K562 (cell line): ENCODE measurements around the gene LRPAP1. TPM values are rescaled to one million over a fixed set of nuclear protein-coding genes. Genes with fewer than 3 reads are reported as not detected.

Source experiments
- ATAC-seq: fragments of 200-7000 bp; cut with Tn5 transposase; 3 replicates; pipeline ENCODE4 v1.9.1; 2020; ENCODE audit warnings: moderate library complexity
- BruUV-seq: library from RNA; stranded (reverse); fragments of 400-500 nt; replicated peaks from 2 replicates; lab custom pipeline; 2021; lab: Mats Ljungman, UMichigan
- CTCF ChIA-PET: fragments of 300-600 bp; formaldehyde crosslinking; extraction: SDS; loops from one replicate; lab custom pipeline; 2021; ENCODE audit warnings: low intra/inter-chr PET ratio; lab: Yijun Ruan, JAX
- POLR2A ChIA-PET: fragments of 300-600, 350-650 bp; sonication (Branson Sonifier 250); formaldehyde crosslinking; extraction: SDS; loops from one replicate; lab custom pipeline; 2021; ENCODE audit warnings: antibody characterized with exemption, inconsistent platforms; lab: Yijun Ruan, JAX
- DNase-seq, 4 experiments: peaks; one replicate each; pipeline versions ENCODE4 v3.0.0 to v3.0.0-alpha.2; 2011 to 2018; ENCODE audit warnings: low spot score in 3 of 4, mixed read lengths in 3 of 4; ENCODE audit errors: extremely low read depth in 1 of 4
- FAIRE-seq: peaks from 2 replicates; lab custom pipeline; 2011; peaks lifted over from hg19 to GRCh38; lab: Jason Lieb, UNC
- H2AFZ ChIP-seq: 2 replicates; pipeline ENCODE4 v1.6.0; 2011; ENCODE audit warnings: low read depth, low read length, control low read depth, inconsistent platforms
- H3K27ac ChIP-seq: fragments of 200-600 bp; 3 replicates; pipeline ENCODE4 v1.8.0; 2011; ENCODE audit warnings: low read depth, mild to moderate bottlenecking, control low read depth, inconsistent platforms, low read length, moderate library complexity, mixed read lengths; ENCODE audit errors: extremely low read depth
- H3K27me3 ChIP-seq, 2 experiments: fragments of 300-600 bp in 1 of 2; 2 replicates in 1 of 2; 3 replicates in 1 of 2; pipeline versions ENCODE4 v1.6.0 to v1.8.0; 2011; ENCODE audit warnings: inconsistent platforms in 2 of 2, low read length in 2 of 2, mild to moderate bottlenecking in 1 of 2, mixed read lengths in 1 of 2, moderate library complexity in 1 of 2; ENCODE audit not compliant: control insufficient read depth in 2 of 2, insufficient read depth in 2 of 2
- H3K36me3 ChIP-seq: fragments of 300-600 bp; 3 replicates; pipeline ENCODE4 v1.8.0; 2011; ENCODE audit warnings: mild to moderate bottlenecking, low read length, inconsistent platforms; ENCODE audit not compliant: control insufficient read depth, insufficient read depth
- H3K4me1 ChIP-seq, 2 experiments: fragments of 200-600 bp in 1 of 2; replicated peaks in 1 of 2; 2 replicates in 1 of 2; 3 replicates in 1 of 2; pipeline versions ENCODE4 v1.5.1 to v1.8.0; 2011; ENCODE audit warnings: inconsistent platforms in 2 of 2, low read length in 2 of 2, mild to moderate bottlenecking in 1 of 2, mixed read lengths in 1 of 2, moderate library complexity in 1 of 2; ENCODE audit not compliant: control insufficient read depth in 2 of 2, insufficient read depth in 2 of 2
- H3K4me2 ChIP-seq: 2 replicates; pipeline ENCODE4 v1.6.1; 2011; ENCODE audit warnings: low read length, control low read depth, inconsistent platforms, mixed read lengths; ENCODE audit not compliant: insufficient read depth
- H3K4me3 ChIP-seq: fragments of 200-600 bp; sonication (generic), shearing (Covaris generic); 2 replicates; pipeline ENCODE4 v1.5.1; 2016; ENCODE audit warnings: control low read depth, inconsistent platforms
- H3K79me2 ChIP-seq: fragments of 200-600 bp; 3 replicates; pipeline ENCODE4 v1.8.0; 2011; ENCODE audit warnings: low read length, inconsistent platforms; ENCODE audit not compliant: control insufficient read depth, insufficient read depth
- H3K9ac ChIP-seq, 2 experiments: 2 replicates each; pipeline versions ENCODE4 v1.6.0 to v1.6.1; 2011; ENCODE audit warnings: low read depth in 2 of 2, low read length in 2 of 2, control low read depth in 1 of 2, inconsistent platforms in 1 of 2, mild to moderate bottlenecking in 1 of 2, mixed read lengths in 1 of 2; ENCODE audit not compliant: insufficient read depth in 1 of 2
- H3K9me1 ChIP-seq: one replicate; pipeline ENCODE4 v1.6.0; 2011; ENCODE audit warnings: inconsistent platforms, mild to moderate bottlenecking, low read length, moderate library complexity; ENCODE audit not compliant: control insufficient read depth, insufficient read depth
- H3K9me3 ChIP-seq: replicated peaks from 2 replicates; pipeline ENCODE4 v1.5.1; 2011; ENCODE audit warnings: low read depth, low read length, inconsistent platforms; ENCODE audit not compliant: control insufficient read depth, insufficient read depth
- H4K20me1 ChIP-seq: replicated peaks from 2 replicates; pipeline ENCODE4 v1.6.1; 2011; ENCODE audit warnings: low read length, inconsistent platforms, mixed read lengths; ENCODE audit not compliant: control insufficient read depth, insufficient read depth
- EWSR1 ChIP-seq: fragments of 450-650 bp; IDR thresholded peaks from 2 replicates; pipeline ENCODE4 v1.6.1; 2018; ENCODE audit warnings: borderline replicate concordance, mild to moderate bottlenecking, low read depth, moderate library complexity; ENCODE audit not compliant: partially characterized antibody
- LEF1 ChIP-seq: fragments of 450-650 bp; IDR thresholded peaks from 2 replicates; pipeline ENCODE4 v1.6.1; 2016; ENCODE audit warnings: mild to moderate bottlenecking
- NELFE ChIP-seq: IDR thresholded peaks from 2 replicates; pipeline ENCODE4 v1.6.1; 2011; ENCODE audit warnings: mild to moderate bottlenecking; ENCODE audit not compliant: insufficient read depth, insufficient read length
- ZNF133 ChIP-seq: fragments of 250-450 bp; sonication (Bioruptor Pico); IDR thresholded peaks from 2 replicates; pipeline ENCODE4 v1.4.0; 2020; ENCODE audit warnings: mild to moderate bottlenecking
- ZNF140 ChIP-seq: fragments of 250-450 bp; sonication (Bioruptor Pico); IDR thresholded peaks from 2 replicates; pipeline ENCODE4 v1.8.0; 2021; ENCODE audit warnings: moderate library complexity, mild to moderate bottlenecking, inconsistent platforms
- ZNF395 ChIP-seq: fragments of 200-800 bp; sonication (Bioruptor generic); IDR thresholded peaks from 2 replicates; pipeline ENCODE4 v1.6.1; 2017; ENCODE audit warnings: missing genetic modification characterization, missing compliant biosample characterization
- WGBS: fragments of 100-300 bp; shearing (Covaris generic); methylation state at CpG from one replicate; pipeline ENCODE4 v1.1.6; 2016; ENCODE audit warnings: low coverage, mixed read lengths; ENCODE audit not compliant: insufficient coverage; ENCODE audit errors: missing lambda C conversion rate; 5-methylcytosine and 5-hydroxymethylcytosine counted together
- in situ Hi-C: fragments of 300-500 bp; cut with MboI; formaldehyde crosslinking; loops from 4 replicates; pipeline ENCODE4 v1.15.0; 2018; ENCODE audit warnings: inconsistent platforms, mixed read lengths
- intact Hi-C: fragments of 100-400 bp; cut with micrococcal nuclease; formaldehyde crosslinking; loops from 2 replicates; pipeline ENCODE4 v1.14.2; 2022
- polyA plus RNA-seq, 8 experiments: library from polyadenylated mRNA; depleted of rRNA in 4 of 8; stranded (reverse) in 5 of 8; unstranded in 3 of 8; fragments of >200 nt; fragmentation: Nextera tagmentation in 2 of 8; fragmentation: Illumina TruSeq in 1 of 8; extraction: Ambion mirVana in 2 of 8; extraction: Trizol in 1 of 8; gene quantifications; 2 replicates each; pipeline versions ENCODE4 v1.2.1 to v1.2.3, GENCODE V29; 2011 to 2014; ENCODE audit warnings: inconsistent platforms in 1 of 8, missing spikeins in 1 of 8
- total RNA-seq, 7 experiments: library from RNA; depleted of rRNA in 6 of 7; stranded (reverse); fragments of >200 nt in 6 of 7; fragmentation: Illumina TruSeq in 2 of 7; extraction: Trizol in 2 of 7; gene quantifications; 2 replicates each; pipeline versions ENCODE4 v1.2.1 to v1.2.3, GENCODE V29; 2011 to 2021; ENCODE audit warnings: low replicate concordance in 1 of 7

Gene LRPAP1
- total and polyA plus RNA-seq, 9 of the 15 experiments (the other 6 are each of a cell fraction or from before 2014, with no cell fraction given): 1.1 to 75.5 (median 41.8) TPM

- H3K4me3 ChIP-seq: no peak overlapping the region
- H4K20me1 ChIP-seq: peaks cover 20% of the 10 kb centered on the region; the same call in 1 of the 2 replicates
- TF ChIP-seq LEF1: no peak
- TF ChIP-seq EWSR1: no peak
- no peak for TF ChIP-seq ZNF133 (CRISPR knock-in tag)
- TF ChIP-seq ZNF140: no peak
- TF ChIP-seq ZNF395 (CRISPR knock-in tag): no peak
- no peak for TF ChIP-seq NELFE
- no peak for FAIRE-seq
- no peak overlapping the region for H2AFZ ChIP-seq
- ChIA-PET POLR2A (interaction anchor here (0.6 kb wide), 1 partner anchor 464 kb away, joined by 4 read pairs; no protein-coding TSS in a partner anchor), CTCF (no interaction called here)
- in situ Hi-C loops (no loop called here), intact Hi-C loops (no loop called here)
- WGBS: 73% methylated on average over 6 of the region's 12 CpGs
- peaks cover 0 to 20% of the 10 kb centered on the region in 2 experiments; a peak in 4 of 5 replicates for H3K27me3 ChIP-seq
- no peak for ATAC-seq
- no TSS peak for BruUV-seq
- H3K4me2 ChIP-seq: no peak overlapping the region
- DNase-seq: no peak
- H3K27ac ChIP-seq: no peak overlapping the region
- H3K9ac ChIP-seq: no peak overlapping the region
- peaks cover 0 to 64% of the 10 kb centered on the region in 2 experiments; a peak in 2 of 5 replicates for H3K4me1 ChIP-seq
- H3K36me3 ChIP-seq: peaks cover 10% of the 10 kb centered on the region; the same call in 1 of the 3 replicates
- H3K9me3 ChIP-seq: no peaks in the 10 kb centered on the region
- H3K9me1 ChIP-seq: no peaks in the 10 kb centered on the region
- no peaks in the 10 kb centered on the region for H3K79me2 ChIP-seq
Observed at GRCh38 chr4:3499710-3500109, 32.5 kb downstream of the LRPAP1 start.
